HepG2 (cell line): Measurements from ENCODE around the gene TCERG1L. TPM values are rescaled to one million over a fixed set of nuclear protein-coding genes. Genes with fewer than 3 reads are reported as not detected.

Experiments used
- ATAC-seq: fragments of 200-7000 bp; cut with Tn5 transposase; 3 replicates; pipeline ENCODE4 v1.9.1; 2020; ENCODE audit warnings: mild to moderate bottlenecking, moderate library complexity
- BruUV-seq: library from RNA; stranded (reverse); fragments of 400-500 nt; replicated peaks from 2 replicates; lab custom pipeline; 2021; lab: Mats Ljungman, UMichigan
- CTCF ChIA-PET: fragments of 300-600 bp; formaldehyde crosslinking; extraction: SDS; loops from one replicate; lab custom pipeline; 2021; ENCODE audit warnings: low total read pairs, inconsistent platforms, low intra/inter-chr PET ratio; lab: Yijun Ruan, JAX
- POLR2A ChIA-PET: fragments of 350-600 bp; sonication (Branson Sonifier 250); formaldehyde crosslinking; loops from one replicate; lab custom pipeline; 2020; ENCODE audit warnings: antibody characterized with exemption, inconsistent platforms; lab: Yijun Ruan, JAX
- DNase-seq: peaks from one replicate; pipeline ENCODE4 v3.0.0-alpha.2; 2015; ENCODE audit warnings: low spot score
- FAIRE-seq: peaks from 3 replicates; lab custom pipeline; 2011; peaks lifted over from hg19 to GRCh38; lab: Jason Lieb, UNC
- H2AFZ ChIP-seq: one replicate; pipeline ENCODE4 v1.6.1; 2011; ENCODE audit warnings: low read length, inconsistent platforms
- H3K27ac ChIP-seq: fragments of 300-600 bp; 3 replicates; pipeline ENCODE4 v1.8.0; 2011; ENCODE audit warnings: mixed run types, mild to moderate bottlenecking, mixed read lengths, low read length, inconsistent platforms; ENCODE audit not compliant: insufficient read depth; ENCODE audit errors: extremely low read length
- H3K27me3 ChIP-seq, 2 experiments: fragments of 200-600 bp in 1 of 2; 2 replicates in 1 of 2; 3 replicates in 1 of 2; pipeline versions ENCODE4 v1.6.0 to v1.8.0; 2011; ENCODE audit warnings: low read length in 2 of 2, mild to moderate bottlenecking in 2 of 2, moderate library complexity in 2 of 2, inconsistent platforms in 1 of 2; ENCODE audit not compliant: insufficient read depth in 2 of 2, control insufficient read depth in 1 of 2
- H3K36me3 ChIP-seq, 2 experiments: fragments of 200-600 bp in 1 of 2; replicated peaks in 1 of 2; 2 replicates in 1 of 2; 3 replicates in 1 of 2; pipeline versions ENCODE4 v1.5.1 to v1.8.0; 2011; ENCODE audit warnings: low read length in 2 of 2, inconsistent platforms in 1 of 2; ENCODE audit not compliant: insufficient read depth in 2 of 2, control insufficient read depth in 1 of 2
- H3K4me1 ChIP-seq: 2 replicates; pipeline ENCODE4 v1.5.1; 2012; ENCODE audit warnings: low read length, inconsistent platforms; ENCODE audit not compliant: insufficient read depth
- H3K4me2 ChIP-seq: 2 replicates; pipeline ENCODE4 v1.6.0; 2011; ENCODE audit warnings: low read depth, low read length, inconsistent platforms
- H3K4me3 ChIP-seq, 3 experiments: fragments of 200-600 bp in 1 of 3; sonication (generic), shearing (Covaris generic) in 1 of 3; replicated peaks in 1 of 3; 2 replicates each; pipeline ENCODE4 v1.5.1; 2011 to 2016; ENCODE audit warnings: low read length in 3 of 3, inconsistent platforms in 2 of 3, low read depth in 2 of 3, mild to moderate bottlenecking in 2 of 3, control low read depth in 1 of 3, mixed read lengths in 1 of 3; ENCODE audit not compliant: insufficient read depth in 1 of 3
- H3K79me2 ChIP-seq: one replicate; pipeline ENCODE4 v1.6.1; 2011; ENCODE audit warnings: low read length, inconsistent platforms; ENCODE audit not compliant: insufficient read depth
- H3K9ac ChIP-seq: 2 replicates; pipeline ENCODE4 v1.6.0; 2011; ENCODE audit warnings: mild to moderate bottlenecking, low read depth, low read length, inconsistent platforms; ENCODE audit not compliant: insufficient read depth
- H3K9me3 ChIP-seq: 2 replicates; pipeline ENCODE4 v1.5.1; 2012; ENCODE audit warnings: mild to moderate bottlenecking, low read length
- H4K20me1 ChIP-seq: 2 replicates; pipeline ENCODE4 v1.6.0; 2011; ENCODE audit warnings: inconsistent platforms, mild to moderate bottlenecking, low read length, moderate library complexity; ENCODE audit not compliant: insufficient read depth
- JUND ChIP-seq: sonication (generic); formaldehyde crosslinking; IDR thresholded peaks from 2 replicates; pipeline ENCODE4 v1.8.0; 2022; ENCODE audit warnings: mild to moderate bottlenecking, missing genetic modification reagents
- MYNN ChIP-seq: sonication (generic); formaldehyde crosslinking; IDR thresholded peaks from 2 replicates; pipeline ENCODE4 v1.4.0; 2020; ENCODE audit warnings: mild to moderate bottlenecking, low read depth, missing genetic modification reagents
- RARA ChIP-seq: IDR thresholded peaks from 2 replicates; pipeline ENCODE4 v1.6.1; 2016; ENCODE audit warnings: missing genetic modification reagents, missing compliant biosample characterization
- REL ChIP-seq: sonication (generic); formaldehyde crosslinking; conservative IDR thresholded peaks from 2 replicates; pipeline ENCODE4 v1.8.0; 2022; ENCODE audit warnings: mild to moderate bottlenecking, missing genetic modification reagents, moderate library complexity
- REPIN1 ChIP-seq: sonication (generic); formaldehyde crosslinking; IDR thresholded peaks from 2 replicates; pipeline ENCODE4 v1.8.0; 2022; ENCODE audit warnings: missing genetic modification reagents, low read depth, mild to moderate bottlenecking, borderline replicate concordance
- RNF2 ChIP-seq: fragments of 450-650 bp; conservative IDR thresholded peaks from 2 replicates; pipeline ENCODE4 v1.6.1; 2016; ENCODE audit warnings: low read depth
- SETDB1 ChIP-seq: sonication (generic); formaldehyde crosslinking; IDR thresholded peaks from 2 replicates; pipeline ENCODE4 v1.5.1; 2020; ENCODE audit warnings: missing genetic modification reagents, mild to moderate bottlenecking, borderline replicate concordance
- TFDP1 ChIP-seq: IDR thresholded peaks from 2 replicates; pipeline ENCODE4 v1.6.1; 2016; ENCODE audit warnings: missing compliant biosample characterization, missing genetic modification reagents, borderline replicate concordance
- ZFP41 ChIP-seq: sonication (generic); formaldehyde crosslinking; IDR thresholded peaks from 2 replicates; pipeline ENCODE4 v1.4.0; 2020; ENCODE audit warnings: mild to moderate bottlenecking, missing genetic modification reagents, borderline replicate concordance
- ZNF180 ChIP-seq: sonication (generic); formaldehyde crosslinking; IDR thresholded peaks from 2 replicates; pipeline ENCODE4 v1.4.0; 2020; ENCODE audit warnings: low read depth, missing genetic modification reagents, borderline replicate concordance
- ZNF337 ChIP-seq: sonication (generic); formaldehyde crosslinking; IDR thresholded peaks from 2 replicates; pipeline ENCODE4 v1.5.1; 2020; ENCODE audit warnings: missing genetic modification reagents, low read depth, mild to moderate bottlenecking, borderline replicate concordance
- ZNF362 ChIP-seq: sonication (generic); formaldehyde crosslinking; IDR thresholded peaks from 2 replicates; pipeline ENCODE4 v1.4.0; 2020; ENCODE audit warnings: missing genetic modification reagents, mild to moderate bottlenecking, borderline replicate concordance
- ZNF557 ChIP-seq: sonication (generic); formaldehyde crosslinking; IDR thresholded peaks from 2 replicates; pipeline ENCODE4 v1.4.0; 2020; ENCODE audit warnings: missing genetic modification reagents
- ZNF678 ChIP-seq: sonication (generic); formaldehyde crosslinking; IDR thresholded peaks from 2 replicates; pipeline ENCODE4 v1.4.0; 2020; ENCODE audit warnings: mild to moderate bottlenecking, missing genetic modification reagents
- ZNF773 ChIP-seq: sonication (generic); formaldehyde crosslinking; IDR thresholded peaks from 2 replicates; pipeline ENCODE4 v1.4.0; 2020; ENCODE audit warnings: missing genetic modification reagents, borderline replicate concordance
- ZNF790 ChIP-seq: sonication (generic); formaldehyde crosslinking; IDR thresholded peaks from 2 replicates; pipeline ENCODE4 v1.8.0; 2022; ENCODE audit warnings: missing genetic modification reagents, mild to moderate bottlenecking, borderline replicate concordance
- ZZZ3 ChIP-seq: sonication (generic); formaldehyde crosslinking; IDR thresholded peaks from 2 replicates; pipeline ENCODE4 v1.4.0; 2020; ENCODE audit warnings: missing genetic modification reagents, mild to moderate bottlenecking, borderline replicate concordance
- WGBS: methylation state at CpG from one replicate; pipeline ENCODE4 v1.1.6; 2017; ENCODE audit warnings: low lambda C conversion rate; 5-methylcytosine and 5-hydroxymethylcytosine counted together
- in situ Hi-C: cut with HindIII; loops from 2 replicates; pipeline ENCODE4 v1.10.0; 2017; ENCODE audit warnings: low pct_unique_long_range_greater_than_20kb; ENCODE audit not compliant: extremely low pct_ligation_motif_present
- intact Hi-C: fragments of 100-400 bp; cut with micrococcal nuclease; formaldehyde crosslinking; loops from one replicate; pipeline ENCODE4 v1.10.0; 2022; ENCODE audit not compliant: unreplicated experiment
- polyA plus RNA-seq, 8 experiments: library from polyadenylated mRNA; depleted of rRNA in 3 of 8; stranded (reverse) in 7 of 8; unstranded in 1 of 8; fragments of >200 nt; fragmentation: Illumina TruSeq in 4 of 8; extraction: Trizol in 4 of 8; gene quantifications; 2 replicates each; pipeline versions ENCODE4 v1.2.1 to v1.2.3, GENCODE V29; 2011 to 2016; ENCODE audit warnings: low read depth in 4 of 8, missing spikeins in 1 of 8, mixed read lengths in 1 of 8; ENCODE audit not compliant: insufficient read depth in 1 of 8
- total RNA-seq, 5 experiments: library from RNA; depleted of rRNA; stranded (reverse); fragments of >200 nt; fragmentation: Illumina TruSeq; extraction: Trizol; gene quantifications; 2 replicates each; pipeline ENCODE4 v1.2.3, GENCODE V29; 2016; ENCODE audit warnings: low read depth in 1 of 5
- TF ChIP-seq, protein P1 (sequence below): sonication (generic); formaldehyde crosslinking; IDR thresholded peaks from 2 replicates; pipeline ENCODE4 v1.4.0; 2020; ENCODE audit warnings: mild to moderate bottlenecking, missing genetic modification reagents
- TF ChIP-seq, protein P2 (sequence below): sonication (generic); formaldehyde crosslinking; IDR thresholded peaks from 2 replicates; pipeline ENCODE4 v1.4.0; 2020; ENCODE audit warnings: mild to moderate bottlenecking, low read depth, missing genetic modification reagents

Gene TCERG1L
- total and polyA plus RNA-seq, 2 of the 13 experiments (the other 11 are each of a cell fraction or from before 2014, with no cell fraction given) = not detected

DNA sequence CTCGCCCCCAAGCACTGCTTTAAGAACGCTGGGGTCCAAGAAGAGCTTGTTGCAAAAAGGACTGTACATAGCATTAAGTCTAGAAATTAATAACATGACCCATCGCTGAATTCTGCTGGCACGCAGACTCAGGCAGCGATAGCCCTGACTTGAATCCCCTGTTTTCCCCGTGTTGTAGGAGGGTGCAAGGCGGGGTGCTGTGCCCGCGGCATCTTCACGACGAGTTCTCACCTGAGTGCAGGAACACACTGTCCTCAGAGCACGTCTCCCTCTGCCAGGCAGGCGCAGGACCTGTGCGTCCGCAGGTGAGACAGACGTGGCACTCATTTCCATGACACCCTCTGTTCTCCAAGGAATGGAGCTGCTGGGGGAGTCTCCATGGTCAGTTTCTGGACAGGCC lies 243.2 kb downstream of the TCERG1L start (continued):
- no peak for TF ChIP-seq ZNF678 (CRISPR knock-in tag)
- no peak for TF ChIP-seq ZNF337 (CRISPR knock-in tag)
- TF ChIP-seq, protein P1, sequence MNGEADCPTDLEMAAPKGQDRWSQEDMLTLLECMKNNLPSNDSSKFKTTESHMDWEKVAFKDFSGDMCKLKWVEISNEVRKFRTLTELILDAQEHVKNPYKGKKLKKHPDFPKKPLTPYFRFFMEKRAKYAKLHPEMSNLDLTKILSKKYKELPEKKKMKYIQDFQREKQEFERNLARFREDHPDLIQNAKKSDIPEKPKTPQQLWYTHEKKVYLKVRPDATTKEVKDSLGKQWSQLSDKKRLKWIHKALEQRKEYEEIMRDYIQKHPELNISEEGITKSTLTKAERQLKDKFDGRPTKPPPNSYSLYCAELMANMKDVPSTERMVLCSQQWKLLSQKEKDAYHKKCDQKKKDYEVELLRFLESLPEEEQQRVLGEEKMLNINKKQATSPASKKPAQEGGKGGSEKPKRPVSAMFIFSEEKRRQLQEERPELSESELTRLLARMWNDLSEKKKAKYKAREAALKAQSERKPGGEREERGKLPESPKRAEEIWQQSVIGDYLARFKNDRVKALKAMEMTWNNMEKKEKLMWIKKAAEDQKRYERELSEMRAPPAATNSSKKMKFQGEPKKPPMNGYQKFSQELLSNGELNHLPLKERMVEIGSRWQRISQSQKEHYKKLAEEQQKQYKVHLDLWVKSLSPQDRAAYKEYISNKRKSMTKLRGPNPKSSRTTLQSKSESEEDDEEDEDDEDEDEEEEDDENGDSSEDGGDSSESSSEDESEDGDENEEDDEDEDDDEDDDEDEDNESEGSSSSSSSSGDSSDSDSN (CRISPR knock-in tag) = no peak
- TF ChIP-seq, all 625 proteins: peak for 0

DNA sequence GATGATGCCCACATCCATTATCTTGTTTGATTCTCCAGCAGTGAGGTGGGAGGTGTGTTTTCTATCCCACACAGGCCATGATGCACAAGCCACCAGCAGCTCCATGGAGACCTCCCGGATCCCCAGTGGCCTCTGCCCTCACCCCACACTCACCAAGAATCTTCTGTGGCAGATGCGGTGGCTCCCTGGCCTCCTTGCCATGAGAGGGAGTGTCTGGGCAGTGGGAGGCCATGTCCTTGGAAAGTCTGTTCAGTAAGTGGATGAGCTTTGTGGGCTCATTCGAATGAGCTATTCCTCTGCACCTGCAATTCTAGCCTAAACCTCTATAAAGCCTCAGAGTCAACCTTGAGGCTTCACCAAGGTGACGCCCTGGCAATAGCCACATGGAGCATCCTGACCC lies 243.8 kb downstream of the TCERG1L start:
- Histone ChIP-seq H3K79me2 (no peaks in the 10 kb centered on the region), H3K4me3 (no peak overlapping the region), H4K20me1 (no peaks in the 10 kb centered on the region), H3K27me3 (peaks cover 0 to 3% of the 10 kb centered on the region in 2 experiments; a peak in 2 of 5 replicates), H3K36me3 (no peaks in the 10 kb centered on the region), H3K9me3 (no peaks in the 10 kb centered on the region), H3K4me1 (no peaks in the 10 kb centered on the region), H3K9ac (no peak overlapping the region), H2AFZ (no peak overlapping the region), H3K4me2 (no peak overlapping the region), H3K27ac (no peak overlapping the region)
- FAIRE-seq = no peak
- BruUV-seq = no TSS peak
- no peak for DNase-seq
- ChIA-PET CTCF (no interaction called here), POLR2A (no interaction called here)
- intact Hi-C loops (no loop called here), in situ Hi-C loops (no loop called here)
- no peak for ATAC-seq
- WGBS = 25% methylated on average over 2 of the region's 4 CpGs
- TF ChIP-seq RARA (CRISPR knock-in tag) (no peak), ZNF790 (no peak), MYNN (no peak), ZNF557 (no peak), ZFP41 (CRISPR knock-in tag) (no peak), REPIN1 (no peak), JUND (no peak), RNF2 (no peak), ZNF180 (CRISPR knock-in tag) (no peak), ZZZ3 (no peak), ZNF362 (no peak), ZNF773 (CRISPR knock-in tag) (no peak), REL (CRISPR knock-in tag) (no peak), SETDB1 (CRISPR knock-in tag) (no peak), TFDP1 (CRISPR knock-in tag) (no peak)
- TF ChIP-seq, protein P2, sequence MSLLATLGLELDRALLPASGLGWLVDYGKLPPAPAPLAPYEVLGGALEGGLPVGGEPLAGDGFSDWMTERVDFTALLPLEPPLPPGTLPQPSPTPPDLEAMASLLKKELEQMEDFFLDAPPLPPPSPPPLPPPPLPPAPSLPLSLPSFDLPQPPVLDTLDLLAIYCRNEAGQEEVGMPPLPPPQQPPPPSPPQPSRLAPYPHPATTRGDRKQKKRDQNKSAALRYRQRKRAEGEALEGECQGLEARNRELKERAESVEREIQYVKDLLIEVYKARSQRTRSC (CRISPR knock-in tag) = no peak
